Adrenal gland (tissue), 12 donors: ENCODE results near the gene PHLDB1. TPM values are rescaled to one million over a fixed set of nuclear protein-coding genes. Genes with fewer than 3 reads are reported as not detected.
A peak's percentile ranks its signal among the peaks of the same experiment; 100 is the strongest.

Experiments used
- DNase-seq, 7 donors: peaks; one replicate each; pipeline ENCODE4 v3.0.0-alpha.2; 2019 to 2020
- H3K27ac ChIP-seq, 5 donors: fragments of 200-600 bp; sonication (generic) in 4 of 5; 1 replicate in 3 of 5; 2 replicates in 2 of 5; pipeline versions ENCODE4 v1.5.1 to v1.8.0; 2016 to 2020; ENCODE audit warnings: mild to moderate bottlenecking in 1 of 5
- H3K27me3 ChIP-seq: fragments of 200-600 bp; 2 replicates; pipeline ENCODE4 v1.8.0; 2021
- H3K36me3 ChIP-seq, 2 donors: fragments of 200-600 bp; replicated peaks in 1 of 2; 1 replicate in 1 of 2; 2 replicates in 1 of 2; pipeline versions ENCODE4 v1.5.1 to v1.8.0; 2018 to 2022
- H3K4me1 ChIP-seq, 2 donors: fragments of 200-600 bp; replicated peaks in 1 of 2; 1 replicate in 1 of 2; 2 replicates in 1 of 2; pipeline versions ENCODE4 v1.5.1 to v1.8.0; 2018 to 2021
- H3K4me3 ChIP-seq, 4 donors: fragments of 200-600 bp; sonication (generic) in 3 of 4; one replicate each; pipeline ENCODE4 v1.5.1; 2016 to 2018
- H3K9me3 ChIP-seq, 3 donors: fragments of 200-600 bp; sonication (generic) in 1 of 3; replicated peaks in 1 of 3; 1 replicate in 2 of 3; 2 replicates in 1 of 3; pipeline versions ENCODE4 v1.5.1 to v1.8.0; 2016 to 2021
- CTCF ChIP-seq, 6 experiments: fragments of 450-650 bp in 4 of 6; fragments of 200-600 bp in 2 of 6; sonication (generic) in 1 of 6; IDR thresholded peaks; 1 replicate in 5 of 6; 2 replicates in 1 of 6; pipeline versions ENCODE4 v1.5.1 to v1.8.0; 2016 to 2021; ENCODE audit warnings: antibody characterized with exemption in 6 of 6, mild to moderate bottlenecking in 2 of 6, moderate library complexity in 1 of 6
- POLR2A ChIP-seq, 2 donors: fragments of 450-650 bp; IDR thresholded peaks; one replicate each; pipeline ENCODE4 v1.6.1; 2017; ENCODE audit warnings: antibody characterized with exemption in 2 of 2, mild to moderate bottlenecking in 2 of 2, moderate library complexity in 1 of 2
- WGBS, 4 donors: extraction: QIAGEN DNeasy Blood & Tissue Kit in 2 of 4; methylation state at CpG; one replicate each; pipeline versions ENCODE4 v1.1.5 to v1.1.7; 2013 to 2017; 5-methylcytosine and 5-hydroxymethylcytosine counted together
- intact Hi-C, 2 donors: fragments of 100-400 bp; cut with DNase I; formaldehyde crosslinking; loops; one replicate each; pipeline versions ENCODE4 v1.14.1 to v1.15.0; 2022 to 2023
- polyA plus RNA-seq, 3 donors: library from polyadenylated mRNA; stranded (reverse); fragments of 200-250 nt in 2 of 3; fragments of 350-450 nt in 1 of 3; fragmentation: Illumina TruSeq in 1 of 3; extraction: RNeasy Lipid Tissue Mini Kit (QIAGEN cat#74804) in 1 of 3; gene quantifications; one replicate each; pipeline ENCODE4 v1.2.3, GENCODE V29; 2013 to 2014
- total RNA-seq, 9 donors: library from RNA; depleted of rRNA in 4 of 9; stranded (reverse); fragments of >200 nt in 4 of 9; fragments of 120-200 nt in 1 of 9; fragmentation: NEBNext Ultra II Directional in 1 of 9; extraction: Animal tissue kit (Norgen Biotek cat#: 25700) in 1 of 9; gene quantifications; one replicate each; pipeline versions ENCODE4 v1.1.0 to v1.2.4, GENCODE V29; 2013 to 2023
- donor health status: healthy with polysubstance abuse.
- donor health status: Bipolar disorder and iron deficiency.
- donor health status: DM: yes; HTN: yes; CAD: no.
- donor health status: DM: no; HTN: no; CAD: no.
- donor health status: DM: no; HTN: no; CAD: no.
- donor health status: DM: yes; HTN: yes; CAD: no.

The PHLDB1 gene
- total and polyA plus RNA-seq, 12 donors = 20.7 to 207 (median 80.2) TPM

GRCh38 chr11:118606157-118606843 is 1.1 kb upstream of the PHLDB1 start:
- WGBS, 4 donors = 65 to 87% (median 77%) methylated on average over 4 to 7 of the region's 7 CpGs

GRCh38 chr11:118606844-118607228 is 579 bp upstream of the PHLDB1 start:
- peak overlapping the region in 2 of 5 donors; percentile 74 to 92 for H3K27ac ChIP-seq
- intact Hi-C loops = no loop called here
- H3K36me3 ChIP-seq = peaks cover 0 to 10% of the 10 kb centered on the region in 2 donors
- no peak overlapping the region for H3K4me3 ChIP-seq
- H3K27me3 ChIP-seq = no peaks in the 10 kb centered on the region
- no peak for TF ChIP-seq POLR2A (IDR thresholded peaks at IDR 0.05)
- no peak for TF ChIP-seq CTCF (IDR thresholded peaks at IDR 0.05)
- no peak for DNase-seq
- 67 to 81% (median 79%) methylated on average over 7 of the region's 7 CpGs for WGBS, 4 donors
- H3K4me1 ChIP-seq = peaks cover 0 to 40% of the 10 kb centered on the region in 2 donors
- H3K9me3 ChIP-seq = no peaks in the 10 kb centered on the region

More at GRCh38 chr11:118606157-118606843, 1.1 kb upstream of the PHLDB1 start:
- Histone ChIP-seq H3K27me3 (no peaks in the 10 kb centered on the region), H3K9me3 (no peaks in the 10 kb centered on the region), H3K27ac (peak overlapping the region in 3 of 5 donors; percentile 33 to 92 (median 74)), H3K4me1 (peaks cover 0 to 37% of the 10 kb centered on the region in 2 donors), H3K36me3 (peaks cover 0 to 15% of the 10 kb centered on the region in 2 donors), H3K4me3 (no peak overlapping the region)
- no peak for TF ChIP-seq CTCF (IDR thresholded peaks at IDR 0.05)
- no peak for TF ChIP-seq POLR2A (IDR thresholded peaks at IDR 0.05)
- intact Hi-C loops = no loop called here
- DNase-seq = peak in 1 of 7 donors; percentile 55

- intact Hi-C loops = no loop called here
- Histone ChIP-seq H3K4me3 (peak overlapping the region in 3 of 4 donors; percentile 46 to 76 (median 50)), H3K4me1 (peaks cover 5 to 51% of the 10 kb centered on the region in 2 donors), H3K27me3 (no peaks in the 10 kb centered on the region), H3K36me3 (no peaks in the 10 kb centered on the region), H3K9me3 (no peaks in the 10 kb centered on the region), H3K27ac (peak overlapping the region in 4 of 5 donors; percentile 37 to 92 (median 87))
- DNase-seq = peak; percentile 67 to 89 (median 76)
- TF ChIP-seq CTCF (IDR thresholded peaks at IDR 0.05) (no peak), POLR2A (IDR thresholded peaks at IDR 0.05) (peak in 1 of 2 donors; percentile 57)
- WGBS, 4 donors = 13 to 66% (median 27%) methylated on average over 11 to 69 of the region's 69 CpGs
Observed at GRCh38 chr11:118608360-118609227, 1.2 kb downstream of the PHLDB1 start.
